ENCODE measurements around the gene PSMG3.

GRCh38 chr7:1607696-1608095 is 37.9 kb upstream of the PSMG3 start:
- TF ChIP-seq POLR2A (IDR thresholded peaks at IDR 0.05) (no peak), CTCF (IDR thresholded peaks at IDR 0.05) (no peak)

Measured in testis (tissue), 2 donors.